Naive B cell (primary cell): ENCODE data around the gene MAP3K9. TPM values are rescaled to one million over a fixed set of nuclear protein-coding genes. Genes with fewer than 3 reads are reported as not detected.

Source experiments
- ATAC-seq, 2 donors: fragments of 150-1000 bp; cut with Tn5 transposase; 2 replicates each; pipeline ENCODE4 v1.10.0; 2021; ENCODE audit warnings: low read depth in 2 of 2, mild to moderate bottlenecking in 2 of 2, moderate library complexity in 2 of 2
- DNase-seq: peaks from one replicate; pipeline ENCODE4 v3.0.0; 2022
- H3K27ac Mint-ChIP-seq, 6 donors: one replicate each; pipeline ENCODE4 v1.8.0; 2020 to 2022; ENCODE audit warnings: mild to moderate bottlenecking in 6 of 6, mixed read lengths in 6 of 6, moderate library complexity in 5 of 6, inconsistent platforms in 2 of 6
- H3K27me3 Mint-ChIP-seq, 3 donors: one replicate each; pipeline ENCODE4 v1.8.0; 2021 to 2022; ENCODE audit warnings: mixed read lengths in 3 of 3, mild to moderate bottlenecking in 1 of 3
- H3K36me3 Mint-ChIP-seq, 2 donors: one replicate each; pipeline ENCODE4 v1.8.0; 2020 to 2022; ENCODE audit warnings: mixed read lengths in 2 of 2, inconsistent platforms in 1 of 2, mild to moderate bottlenecking in 1 of 2
- H3K4me1 Mint-ChIP-seq, 3 donors: one replicate each; pipeline ENCODE4 v1.8.0; 2020 to 2022; ENCODE audit warnings: mixed read lengths in 3 of 3, inconsistent platforms in 1 of 3, mild to moderate bottlenecking in 1 of 3, moderate library complexity in 1 of 3
- H3K4me3 Mint-ChIP-seq, 8 donors: one replicate each; pipeline ENCODE4 v1.8.0; 2020 to 2022; ENCODE audit warnings: mild to moderate bottlenecking in 8 of 8, mixed read lengths in 8 of 8, moderate library complexity in 8 of 8, inconsistent platforms in 2 of 8
- H3K9me3 Mint-ChIP-seq, 7 donors: one replicate each; pipeline ENCODE4 v1.8.0; 2020 to 2022; ENCODE audit warnings: mixed read lengths in 7 of 7, mild to moderate bottlenecking in 5 of 7, inconsistent platforms in 2 of 7, moderate library complexity in 1 of 7
- polyA plus RNA-seq, 6 donors: library from polyadenylated mRNA; unstranded; fragments of 300-500 nt; fragmentation: Illumina TruSeq; gene quantifications; one replicate each; pipeline ENCODE4 v1.2.3, GENCODE V29; 2021; ENCODE audit warnings: low read depth in 6 of 6

MAP3K9 gene
- polyA plus RNA-seq, 6 donors from 2014 or later, result 4.3 to 10.5 (median 6.3) TPM

- no peaks in the 10 kb centered on the region for H3K9me3 Mint-ChIP-seq
- no peaks in the 10 kb centered on the region for H3K27me3 Mint-ChIP-seq
- DNase-seq, result no peak
- H3K4me1 Mint-ChIP-seq, result peaks cover 10 to 31% (median 19%) of the 10 kb centered on the region in 3 donors
- no peak overlapping the region for H3K27ac Mint-ChIP-seq
- peaks cover 8 to 15% of the 10 kb centered on the region in 2 donors for H3K36me3 Mint-ChIP-seq
- H3K4me3 Mint-ChIP-seq, result no peak overlapping the region
- ATAC-seq, result no peak
Measured at GRCh38 chr14:70791971-70792370, 17.3 kb downstream of the MAP3K9 start.

DNA sequence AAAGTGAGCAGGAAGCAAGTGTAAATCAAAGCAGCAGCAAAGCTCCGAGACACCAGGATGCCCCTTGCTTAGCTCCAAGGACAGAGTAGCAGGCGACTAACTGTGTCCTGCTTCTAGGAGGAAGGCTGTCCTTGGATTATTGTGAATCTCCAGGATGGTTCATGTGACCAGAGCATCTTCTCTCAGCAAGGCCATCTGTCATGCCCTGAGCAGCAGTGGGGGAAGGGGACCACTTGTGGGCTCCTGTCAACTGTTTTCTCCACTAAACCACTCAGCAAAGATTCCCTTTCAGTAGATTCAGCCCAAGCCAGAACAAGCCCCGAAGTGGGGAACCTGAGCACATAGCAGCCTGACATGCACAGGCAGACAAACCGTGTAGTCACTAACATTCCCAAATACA, 19.4 kb downstream of the MAP3K9 start:
- no peak for DNase-seq
- no peaks in the 10 kb centered on the region for H3K9me3 Mint-ChIP-seq
- ATAC-seq, result no peak
- H3K27me3 Mint-ChIP-seq, result no peaks in the 10 kb centered on the region
- no peak overlapping the region for H3K4me3 Mint-ChIP-seq
- peaks cover 5 to 25% (median 25%) of the 10 kb centered on the region in 3 donors for H3K4me1 Mint-ChIP-seq
- peak overlapping the region in 2 of 6 donors; percentile 21 to 66 for H3K27ac Mint-ChIP-seq
- peaks cover 8 to 23% of the 10 kb centered on the region in 2 donors for H3K36me3 Mint-ChIP-seq

DNA sequence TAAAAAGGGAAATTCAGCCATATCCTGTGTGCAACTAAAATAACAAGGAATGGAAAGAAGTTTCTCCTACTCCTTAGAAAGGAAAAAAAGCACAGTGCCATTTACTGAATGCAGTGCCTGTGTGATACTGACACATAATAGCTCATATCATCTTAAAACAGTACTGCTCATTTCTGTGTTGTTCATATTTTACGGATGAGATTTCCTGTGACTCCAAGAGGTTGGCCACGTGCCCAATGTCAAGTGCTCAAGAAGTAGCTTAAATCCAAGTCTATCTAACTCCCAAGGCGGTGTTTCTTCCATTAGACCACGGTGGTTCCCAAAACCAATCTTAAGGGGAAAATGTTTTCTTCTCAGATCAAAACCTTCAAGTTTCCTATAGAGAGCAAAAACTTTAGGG, 20.0 kb downstream of the MAP3K9 start:
- Mint-ChIP-seq H3K27ac (peak overlapping the region in 1 of 6 donors; percentile 66), H3K9me3 (no peaks in the 10 kb centered on the region), H3K4me3 (no peak overlapping the region), H3K27me3 (no peaks in the 10 kb centered on the region), H3K4me1 (peaks cover 7 to 25% (median 24%) of the 10 kb centered on the region in 3 donors), H3K36me3 (peaks cover 8 to 23% of the 10 kb centered on the region in 2 donors)
- DNase-seq, result no peak
- no peak for ATAC-seq

DNA sequence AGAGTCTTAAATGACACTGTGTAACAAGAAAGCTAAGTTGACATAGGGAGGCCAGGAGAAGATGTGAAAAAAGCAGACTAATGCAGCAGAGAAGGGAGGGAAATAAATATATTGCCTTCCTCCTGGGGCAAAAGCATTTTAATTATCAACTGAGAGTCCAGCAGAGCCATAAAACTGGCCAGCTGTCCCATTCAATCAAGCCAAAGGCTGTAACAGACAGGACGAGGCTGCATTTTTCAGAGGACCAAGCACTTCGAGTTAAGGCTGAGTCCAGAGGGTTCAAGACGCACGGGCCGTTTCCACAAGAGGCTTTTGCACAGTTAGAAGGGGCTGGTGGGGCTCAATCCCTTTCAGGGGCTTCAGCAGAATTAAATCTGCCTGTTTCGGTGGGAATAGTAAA, 20.4 kb downstream of the MAP3K9 start:
- DNase-seq, result no peak
- Mint-ChIP-seq H3K4me3 (no peak overlapping the region), H3K36me3 (peaks cover 8 to 23% of the 10 kb centered on the region in 2 donors), H3K9me3 (no peaks in the 10 kb centered on the region), H3K27ac (peak overlapping the region in 1 of 6 donors; percentile 35), H3K27me3 (no peaks in the 10 kb centered on the region), H3K4me1 (peaks cover 7 to 21% (median 19%) of the 10 kb centered on the region in 3 donors)
- ATAC-seq, result no peak

- Mint-ChIP-seq H3K27me3 (no peaks in the 10 kb centered on the region), H3K36me3 (peaks cover 0 to 8% of the 10 kb centered on the region in 2 donors), H3K4me3 (no peak overlapping the region), H3K27ac (peak overlapping the region in 1 of 6 donors; percentile 17), H3K4me1 (peaks cover 30 to 37% (median 31%) of the 10 kb centered on the region in 3 donors), H3K9me3 (no peaks in the 10 kb centered on the region)
- no peak for DNase-seq
- ATAC-seq, result no peak
Measured at GRCh38 chr14:70785556-70785955, 23.8 kb downstream of the MAP3K9 start.

- DNase-seq, result no peak
- Mint-ChIP-seq H3K27ac (no peak overlapping the region), H3K4me3 (no peak overlapping the region), H3K9me3 (no peaks in the 10 kb centered on the region), H3K27me3 (no peaks in the 10 kb centered on the region), H3K4me1 (peaks cover 37 to 40% (median 38%) of the 10 kb centered on the region in 3 donors), H3K36me3 (peaks cover 0 to 8% of the 10 kb centered on the region in 2 donors)
- no peak for ATAC-seq
Measured at GRCh38 chr14:70784886-70785285, 24.4 kb downstream of the MAP3K9 start.

DNA sequence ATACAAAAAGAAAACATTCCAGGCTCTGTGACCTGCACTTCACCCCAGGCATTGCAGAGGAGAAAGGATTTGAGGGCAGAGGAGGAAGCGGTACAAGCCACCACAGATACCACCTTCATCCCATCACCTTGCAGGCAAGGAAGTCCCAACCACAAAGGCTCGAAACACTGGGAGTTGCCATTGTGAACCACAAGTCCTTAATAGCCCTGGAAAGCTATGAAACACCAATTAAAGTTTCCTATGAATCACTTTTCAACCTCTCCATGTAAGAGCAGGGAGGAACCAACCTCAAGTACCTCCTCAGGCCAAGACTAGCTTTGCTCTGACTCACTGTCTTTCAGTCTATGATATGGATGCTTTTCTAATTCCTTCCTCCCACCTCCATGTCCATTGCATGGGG, 27.0 kb downstream of the MAP3K9 start:
- Mint-ChIP-seq H3K27me3 (no peaks in the 10 kb centered on the region), H3K36me3 (peaks cover 0 to 8% of the 10 kb centered on the region in 2 donors), H3K4me3 (peak overlapping the region in 3 of 8 donors; percentile 7 to 53 (median 49)), H3K27ac (peak overlapping the region in 5 of 6 donors; percentile 68 to 97 (median 89)), H3K9me3 (no peaks in the 10 kb centered on the region), H3K4me1 (peaks cover 52 to 59% (median 57%) of the 10 kb centered on the region in 3 donors)
- DNase-seq (no peak), ATAC-seq (no peak)

DNA sequence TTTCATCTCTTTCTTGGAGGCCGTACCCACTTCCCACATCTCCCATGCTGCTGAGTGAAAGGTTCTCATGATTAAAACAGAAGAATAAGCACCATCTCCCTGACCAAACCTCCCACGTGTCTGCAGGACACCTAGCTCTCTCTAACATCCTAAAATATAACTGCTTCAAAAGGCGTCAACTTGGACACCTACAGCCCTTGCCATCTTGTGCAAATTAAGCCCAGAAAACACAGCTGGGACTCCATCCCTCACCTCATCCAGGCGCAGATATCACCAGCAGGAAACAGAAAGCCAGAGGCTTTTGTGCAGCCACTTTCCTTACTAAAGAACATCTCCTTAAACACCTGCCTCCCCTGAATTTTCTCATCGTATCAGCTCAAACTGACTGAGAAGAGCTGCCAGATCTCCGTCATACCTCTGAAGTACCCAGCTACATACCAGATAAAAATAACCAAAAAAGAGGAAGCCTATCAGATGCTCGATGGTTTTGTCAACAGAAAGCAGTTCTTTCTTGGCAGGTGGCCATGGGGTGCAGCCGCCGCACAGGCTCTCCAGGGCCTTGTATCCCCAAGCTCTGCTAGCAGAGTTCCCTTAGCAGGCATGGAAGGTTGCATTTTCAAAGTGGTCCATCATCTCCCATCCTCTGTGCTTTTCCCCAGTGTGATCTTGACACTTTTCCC, 28.8 kb downstream of the MAP3K9 start:
- Mint-ChIP-seq H3K27ac (peak overlapping the region; percentile 95 to 98 (median 97)), H3K9me3 (no peaks in the 10 kb centered on the region), H3K4me3 (peak overlapping the region; percentile 68 to 88 (median 81)), H3K36me3 (peaks cover 0 to 4% of the 10 kb centered on the region in 2 donors), H3K27me3 (no peaks in the 10 kb centered on the region), H3K4me1 (peaks cover 52 to 63% (median 59%) of the 10 kb centered on the region in 3 donors)
- ATAC-seq (peak; percentile 97), DNase-seq (peak; percentile 77)

DNA sequence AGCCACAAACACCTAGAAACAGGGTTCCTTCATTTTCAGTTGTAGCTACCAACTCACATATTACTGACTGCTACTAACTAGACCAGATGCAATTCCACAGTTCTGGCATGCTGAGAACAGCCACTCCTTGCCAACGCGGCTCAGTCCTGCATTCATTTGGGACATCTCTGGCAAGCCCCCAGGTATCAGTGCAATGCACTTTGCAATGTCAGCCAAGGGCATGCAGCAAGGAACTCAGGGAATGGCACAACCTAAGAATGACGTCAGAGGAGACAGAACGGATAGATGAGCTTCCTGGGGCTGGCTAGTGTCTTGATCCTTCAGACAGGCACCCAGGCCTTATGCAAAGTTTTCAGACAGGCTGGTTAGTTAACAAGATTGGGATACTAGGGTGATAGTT, 29.6 kb downstream of the MAP3K9 start:
- peak overlapping the region in 7 of 8 donors; percentile 46 to 88 (median 79) for H3K4me3 Mint-ChIP-seq

DNA sequence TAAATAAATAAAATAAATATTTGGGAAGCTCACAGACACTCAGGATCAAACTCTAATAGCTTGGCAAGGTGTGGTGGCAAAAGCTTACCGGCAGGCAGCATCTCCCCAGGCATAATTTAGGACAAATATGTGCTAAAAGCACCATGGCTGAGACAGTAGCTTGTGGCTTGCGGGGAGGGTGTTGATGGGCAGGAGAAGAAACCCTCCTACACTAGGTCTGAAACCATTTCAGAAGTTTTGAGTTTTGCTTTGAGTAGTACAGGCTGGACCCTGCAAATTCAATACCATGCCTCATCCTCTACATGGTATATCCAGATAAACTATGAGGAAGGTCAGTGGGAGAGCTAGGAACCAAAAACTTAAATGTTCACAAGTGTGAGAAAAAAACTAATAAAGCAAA, 33.1 kb downstream of the MAP3K9 start:
- ATAC-seq, result no peak
- H3K4me1 Mint-ChIP-seq, result peaks cover 40 to 52% (median 41%) of the 10 kb centered on the region in 3 donors
- peak overlapping the region in 2 of 6 donors; percentile 47 to 97 for H3K27ac Mint-ChIP-seq
- no peaks in the 10 kb centered on the region for H3K9me3 Mint-ChIP-seq
- no peak for DNase-seq
- no peak overlapping the region for H3K4me3 Mint-ChIP-seq
- H3K36me3 Mint-ChIP-seq, result peaks cover 0 to 3% of the 10 kb centered on the region in 2 donors
- H3K27me3 Mint-ChIP-seq, result no peaks in the 10 kb centered on the region

More for the DNA sequence above, 29.6 kb downstream of the MAP3K9 start:
- no peaks in the 10 kb centered on the region for H3K9me3 Mint-ChIP-seq
- ATAC-seq (no peak), DNase-seq (no peak)
- peaks cover 52 to 66% (median 57%) of the 10 kb centered on the region in 3 donors for H3K4me1 Mint-ChIP-seq
- no peaks in the 10 kb centered on the region for H3K36me3 Mint-ChIP-seq
- no peaks in the 10 kb centered on the region for H3K27me3 Mint-ChIP-seq
- H3K27ac Mint-ChIP-seq, result peak overlapping the region; percentile 95 to 98 (median 97)

GRCh38 chr14:70773182-70773862, 36.0 kb downstream of the MAP3K9 start:
- no peaks in the 10 kb centered on the region for H3K9me3 Mint-ChIP-seq
- no peak overlapping the region for H3K27ac Mint-ChIP-seq
- ATAC-seq (no peak), DNase-seq (no peak)
- H3K4me1 Mint-ChIP-seq, result peaks cover 11 to 23% (median 16%) of the 10 kb centered on the region in 3 donors
- H3K27me3 Mint-ChIP-seq, result no peaks in the 10 kb centered on the region
- H3K4me3 Mint-ChIP-seq, result no peak overlapping the region
- H3K36me3 Mint-ChIP-seq, result peaks cover 8 to 9% of the 10 kb centered on the region in 2 donors

DNA sequence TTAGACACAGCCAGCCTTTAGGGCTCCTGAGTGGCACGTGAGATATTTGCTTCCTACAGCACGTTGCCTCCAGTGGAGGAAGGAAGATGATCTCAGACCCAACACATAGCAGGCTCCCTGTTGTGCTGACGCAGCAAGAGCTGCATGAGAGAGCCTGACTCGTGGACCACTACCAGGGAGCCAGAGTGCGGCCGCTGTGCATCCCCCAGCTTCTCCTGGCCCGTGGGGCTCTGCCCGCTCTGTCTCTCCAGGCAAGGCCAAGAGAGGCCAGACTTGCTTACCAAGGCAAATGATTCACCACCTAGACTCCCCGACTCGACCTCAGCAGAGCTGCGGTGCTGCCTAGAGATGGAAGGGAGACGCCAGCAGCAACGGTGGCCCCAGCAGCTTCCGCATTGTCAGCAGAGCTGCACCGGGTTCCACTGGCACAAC, 37.5 kb downstream of the MAP3K9 start:
- peak overlapping the region in 1 of 8 donors; percentile 63 for H3K4me3 Mint-ChIP-seq
- DNase-seq (no peak), ATAC-seq (peak in 1 of 2 donors; percentile 33)
- H3K9me3 Mint-ChIP-seq, result no peaks in the 10 kb centered on the region
- peaks cover 8 to 9% of the 10 kb centered on the region in 2 donors for H3K36me3 Mint-ChIP-seq
- no peaks in the 10 kb centered on the region for H3K27me3 Mint-ChIP-seq
- H3K4me1 Mint-ChIP-seq, result peaks cover 7 to 10% (median 8%) of the 10 kb centered on the region in 3 donors
- peak overlapping the region in 4 of 6 donors; percentile 22 to 88 (median 53) for H3K27ac Mint-ChIP-seq

DNA sequence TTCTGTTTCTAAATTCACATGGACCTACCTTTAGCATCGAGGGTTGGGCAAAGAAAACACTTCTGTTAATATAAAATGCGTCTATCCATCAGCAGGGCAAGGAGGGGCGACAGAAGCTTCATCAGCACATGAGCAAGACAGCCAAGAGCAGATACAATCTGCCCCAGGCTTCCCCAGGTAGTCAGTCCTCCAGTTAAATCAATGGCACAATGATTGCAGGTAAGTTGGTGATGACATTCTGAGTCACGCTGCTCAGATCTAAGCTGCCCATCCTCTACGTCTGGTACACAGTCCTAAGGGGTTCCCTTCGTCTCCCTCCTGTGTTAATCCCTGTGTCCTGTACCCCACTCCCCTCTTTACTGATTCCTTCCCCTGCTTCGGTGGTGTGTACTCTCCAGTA, 38.8 kb downstream of the MAP3K9 start:
- no peak for DNase-seq
- H3K4me3 Mint-ChIP-seq, result no peak overlapping the region
- no peaks in the 10 kb centered on the region for H3K27me3 Mint-ChIP-seq
- peak overlapping the region in 2 of 6 donors; percentile 17 to 56 for H3K27ac Mint-ChIP-seq
- peaks cover 8 to 9% of the 10 kb centered on the region in 2 donors for H3K36me3 Mint-ChIP-seq
- H3K9me3 Mint-ChIP-seq, result no peaks in the 10 kb centered on the region
- peaks cover 7 to 13% (median 9%) of the 10 kb centered on the region in 3 donors for H3K4me1 Mint-ChIP-seq
- no peak for ATAC-seq
